Uterine smooth muscle cell (primary cell): ENCODE data around the gene ABHD4. TPM values are rescaled to one million over a fixed set of nuclear protein-coding genes. Genes with fewer than 3 reads are reported as not detected.

ENCODE experiments used
- total RNA-seq: library from RNA; depleted of rRNA; stranded (reverse); fragments of >200 nt; gene quantifications from 2 replicates; pipeline ENCODE4 v1.2.3, GENCODE V29; 2014

The ABHD4 gene, protein sequence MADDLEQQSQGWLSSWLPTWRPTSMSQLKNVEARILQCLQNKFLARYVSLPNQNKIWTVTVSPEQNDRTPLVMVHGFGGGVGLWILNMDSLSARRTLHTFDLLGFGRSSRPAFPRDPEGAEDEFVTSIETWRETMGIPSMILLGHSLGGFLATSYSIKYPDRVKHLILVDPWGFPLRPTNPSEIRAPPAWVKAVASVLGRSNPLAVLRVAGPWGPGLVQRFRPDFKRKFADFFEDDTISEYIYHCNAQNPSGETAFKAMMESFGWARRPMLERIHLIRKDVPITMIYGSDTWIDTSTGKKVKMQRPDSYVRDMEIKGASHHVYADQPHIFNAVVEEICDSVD
- total RNA-seq = 15.4 and 35.7 TPM in 2 replicates

DNA sequence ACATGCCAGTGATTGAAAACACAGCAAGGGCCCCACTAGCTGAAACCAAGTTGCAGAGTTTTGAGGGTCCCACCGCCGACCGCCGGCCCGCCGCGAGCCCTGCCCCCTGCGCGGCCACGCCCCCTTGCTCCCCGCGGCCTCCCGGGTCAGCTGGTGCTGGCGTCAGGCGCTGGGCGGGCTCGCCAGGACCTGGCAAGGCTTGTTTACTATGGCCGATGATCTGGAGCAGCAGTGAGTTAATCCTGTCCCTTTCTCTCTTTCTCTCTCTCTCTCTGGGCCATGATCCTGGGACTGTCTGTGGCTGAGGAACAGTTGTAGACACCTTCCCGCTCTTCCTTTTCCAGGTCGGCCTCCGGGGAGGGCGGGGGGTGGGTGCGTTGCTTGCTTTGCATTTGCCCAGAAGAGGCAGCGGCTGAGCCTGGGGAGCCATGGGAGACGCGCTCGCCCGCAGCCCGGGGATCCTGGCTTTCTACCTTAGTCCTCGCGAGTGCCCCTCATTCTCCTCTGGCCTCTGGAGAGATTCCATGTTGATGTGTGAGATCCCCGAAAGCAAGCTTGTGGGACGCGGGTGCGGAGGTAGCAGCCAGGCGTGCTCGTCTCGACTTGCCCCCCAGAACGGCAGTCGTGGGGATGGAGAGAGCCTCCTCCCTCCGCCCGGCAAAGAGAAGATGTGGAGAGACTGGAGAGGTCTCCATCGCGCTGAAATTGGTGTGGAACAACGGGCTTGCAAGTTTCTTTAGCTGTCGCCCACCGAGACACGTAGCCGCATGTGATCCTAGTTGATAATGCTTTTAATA lies at the start of gene ABHD4:
Gene ABHD4, plus strand, starts transcription at position 202 of the 797 bp plus-strand sequence. Its CDS starts 7 bp downstream, at position 209.

DNA sequence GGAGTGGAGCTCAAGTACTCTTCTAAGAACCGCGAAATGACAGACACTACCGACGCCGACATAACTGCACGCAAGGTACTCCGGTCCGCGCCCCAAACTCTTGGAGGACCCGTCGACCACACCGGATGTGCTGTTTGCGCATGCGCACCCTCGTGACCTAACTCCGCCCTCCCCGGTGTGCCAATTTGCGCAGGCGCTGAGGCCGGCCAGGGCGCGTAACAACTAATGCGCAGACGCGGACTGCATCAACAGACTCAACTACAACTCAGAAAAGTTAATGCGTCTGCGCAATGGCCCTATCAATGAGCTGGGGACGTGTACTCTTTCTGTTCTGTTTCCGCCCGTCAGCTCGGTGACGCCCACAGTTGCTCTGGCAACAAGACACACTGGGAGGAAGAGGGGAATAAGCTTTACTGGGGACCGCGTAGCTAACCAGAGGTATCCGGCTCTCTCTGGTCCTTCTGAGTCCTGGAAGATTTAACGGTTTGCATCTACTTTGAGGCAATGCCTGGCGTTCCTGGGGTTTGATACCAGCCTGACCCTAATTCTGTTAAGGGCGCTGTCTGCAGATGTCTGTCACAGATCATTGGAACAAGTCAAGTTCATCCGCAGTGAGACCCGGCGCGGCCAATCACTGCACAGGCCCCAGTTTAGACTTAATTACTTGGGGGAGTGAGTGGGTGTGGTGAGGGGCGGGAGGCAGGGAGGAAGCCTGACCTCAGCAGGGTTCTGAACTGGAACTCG lies 8.8 kb upstream of the ABHD4 start, which contains the start of gene DAD1:
Gene DAD1, minus strand, starts transcription at position 129 of the 744 bp plus-strand sequence. Its CDS starts 67 bp downstream, at position 62.

DNA sequence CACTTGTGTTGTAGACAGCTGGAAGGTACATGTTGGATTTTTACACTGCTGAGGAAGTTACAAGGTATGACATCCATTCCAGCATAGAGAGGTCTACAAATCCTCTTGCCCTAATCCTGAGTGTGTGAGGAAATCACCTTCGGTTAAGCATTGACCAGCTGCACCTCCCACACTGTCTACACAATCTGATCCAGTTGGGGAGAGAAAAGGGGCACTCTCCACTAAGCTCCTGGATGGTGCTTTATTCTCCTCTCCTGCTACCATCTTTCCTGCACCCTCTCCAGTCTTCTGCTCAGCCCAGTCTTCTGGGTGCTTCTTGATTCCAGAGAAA lies 46.2 kb downstream of the ABHD4 start, which contains the start of gene OR6J1:
Gene OR6J1, minus strand, starts transcription at position 48 of the 331 bp plus-strand sequence. CDS start 9,541 bp downstream, outside the sequence.

Other genes with a start within 250 kb of the ABHD4 start
- gene DAD1, start 9.1 kb upstream of the ABHD4 start, total RNA-seq = 205 and 233 TPM in 2 replicates
- not detected in 2 replicates for gene OR6J1, start 46.1 kb downstream of the ABHD4 start, total RNA-seq
- gene OXA1L, start 168.4 kb downstream of the ABHD4 start, total RNA-seq = 31.2 and 35.9 TPM in 2 replicates
- gene SLC7A7, start 217.1 kb downstream of the ABHD4 start, total RNA-seq = 1.3 and 2.9 TPM in 2 replicates
- 41.7 and 64.5 TPM in 2 replicates for gene MRPL52, start 231.6 kb downstream of the ABHD4 start, total RNA-seq
- gene MMP14, start 238.3 kb downstream of the ABHD4 start, total RNA-seq = 519 and 576 TPM in 2 replicates